ENCODE data around the gene SSC4D.
"Not testable (repeated sequence)": the region's sequence is repeated elsewhere in the genome, so short reads cannot be mapped to it uniquely, and the experiment has no call there.

The SSC4D gene

GRCh38 chr7:76421097-76421496, 11.6 kb upstream of the SSC4D start:
- not testable (repeated sequence) for DNase-seq (ENCODE audit: low read depth)

- DNase-seq (ENCODE audit: low read depth), result not testable (repeated sequence)
Measured at GRCh38 chr7:76417654-76418310, 8.3 kb upstream of the SSC4D start.

- DNase-seq (ENCODE audit: low read depth), result no peak
Measured at GRCh38 chr7:76412249-76412648, 2.8 kb upstream of the SSC4D start.

GRCh38 chr7:76411626-76412025, 2.1 kb upstream of the SSC4D start:
- no peak for DNase-seq (ENCODE audit: low read depth)

GRCh38 chr7:76408121-76408560, 1.4 kb downstream of the SSC4D start:
- no peak for DNase-seq (ENCODE audit: low read depth)

GRCh38 chr7:76407718-76408117, 1.8 kb downstream of the SSC4D start:
- no peak for DNase-seq (ENCODE audit: low read depth)

- DNase-seq (ENCODE audit: low read depth), result no peak
Measured at GRCh38 chr7:76405738-76406137, 3.8 kb downstream of the SSC4D start.

- no peak for DNase-seq (ENCODE audit: low read depth)
Measured at GRCh38 chr7:76403780-76404494, 5.6 kb downstream of the SSC4D start.

GRCh38 chr7:76403097-76403496, 6.4 kb downstream of the SSC4D start:
- not testable (repeated sequence) for DNase-seq (ENCODE audit: low read depth)

- DNase-seq (ENCODE audit: low read depth), result no peak
Measured at GRCh38 chr7:76400248-76400647, 9.2 kb downstream of the SSC4D start.

- DNase-seq (ENCODE audit: low read depth), result peak; percentile 75
Measured at GRCh38 chr7:76397409-76398183, 11.9 kb downstream of the SSC4D start.

- no peak for DNase-seq (ENCODE audit: low read depth)
Measured at GRCh38 chr7:76396864-76397263, 12.6 kb downstream of the SSC4D start.

GRCh38 chr7:76395965-76396726, 13.4 kb downstream of the SSC4D start:
- DNase-seq (ENCODE audit: low read depth), result no peak

GRCh38 chr7:76395605-76395964, 13.9 kb downstream of the SSC4D start:
- not testable (repeated sequence) for DNase-seq (ENCODE audit: low read depth)

- DNase-seq (ENCODE audit: low read depth), result no peak
Measured at GRCh38 chr7:76394957-76395356, 14.5 kb downstream of the SSC4D start.

GRCh38 chr7:76393116-76394031, 16.1 kb downstream of the SSC4D start:
- DNase-seq (ENCODE audit: low read depth), result peak; percentile 84

- no peak for DNase-seq (ENCODE audit: low read depth)
Measured at GRCh38 chr7:76392531-76393115, 16.9 kb downstream of the SSC4D start.

- no peak for DNase-seq (ENCODE audit: low read depth)
Measured at GRCh38 chr7:76390092-76390491, 19.4 kb downstream of the SSC4D start.

GRCh38 chr7:76387789-76388188, 21.7 kb downstream of the SSC4D start:
- DNase-seq (ENCODE audit: low read depth), result not testable (repeated sequence)

- DNase-seq (ENCODE audit: low read depth), result no peak
Measured at GRCh38 chr7:76386691-76387260, 22.7 kb downstream of the SSC4D start.
